ENCODE data around the gene GPC3.
"Not testable (repeated sequence)": the region's sequence is repeated elsewhere in the genome, so short reads cannot be mapped to it uniquely, and the experiment has no call there.

Gene GPC3

GRCh38 chrX:133836561-133836960 lies 148.8 kb downstream of the GPC3 start:
- no peak for DNase-seq

DNA sequence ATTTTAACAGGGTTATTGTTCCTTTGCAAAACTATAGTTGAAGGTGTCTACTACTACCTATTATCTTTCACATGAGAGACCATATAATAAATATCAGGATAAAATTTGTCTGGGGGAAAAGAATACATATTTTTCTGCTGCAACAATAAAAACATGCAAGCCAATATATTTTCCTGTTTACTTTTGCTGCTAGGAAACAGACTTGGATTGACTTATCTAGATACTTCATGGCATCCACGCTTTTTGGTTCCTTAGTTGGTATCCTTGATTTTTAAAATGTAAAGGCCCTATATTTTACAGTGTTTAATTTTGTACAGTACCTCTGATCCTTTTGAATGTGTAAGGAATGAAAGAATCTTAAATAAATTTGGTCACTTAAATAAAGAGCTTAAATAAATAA lies 150.6 kb downstream of the GPC3 start:
- no peak for DNase-seq

DNA sequence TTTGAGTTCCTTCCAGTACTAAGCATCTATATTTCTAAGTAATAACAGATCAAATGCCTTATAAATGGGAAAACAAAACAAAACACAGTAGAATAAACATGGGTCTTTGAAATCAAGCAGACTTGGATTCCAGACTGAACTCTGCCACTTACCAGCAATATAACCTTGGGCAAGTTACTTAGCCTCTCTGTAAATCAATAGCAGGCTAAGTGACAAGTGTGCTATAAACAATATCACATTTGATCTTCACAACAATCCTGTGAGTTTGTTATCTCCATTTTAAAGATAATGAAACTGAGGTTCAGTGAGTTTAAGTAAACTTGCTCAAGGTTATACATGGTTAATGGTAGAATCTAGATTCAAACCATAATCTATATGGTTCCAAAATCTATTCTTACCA lies 165.8 kb downstream of the GPC3 start:
- no peak for DNase-seq

- no peak for DNase-seq
These were observed 167.4 kb downstream of the GPC3 start for GRCh38 chrX:133818019-133818418.

GRCh38 chrX:133815496-133815895 lies 169.9 kb downstream of the GPC3 start:
- no peak for DNase-seq

DNA sequence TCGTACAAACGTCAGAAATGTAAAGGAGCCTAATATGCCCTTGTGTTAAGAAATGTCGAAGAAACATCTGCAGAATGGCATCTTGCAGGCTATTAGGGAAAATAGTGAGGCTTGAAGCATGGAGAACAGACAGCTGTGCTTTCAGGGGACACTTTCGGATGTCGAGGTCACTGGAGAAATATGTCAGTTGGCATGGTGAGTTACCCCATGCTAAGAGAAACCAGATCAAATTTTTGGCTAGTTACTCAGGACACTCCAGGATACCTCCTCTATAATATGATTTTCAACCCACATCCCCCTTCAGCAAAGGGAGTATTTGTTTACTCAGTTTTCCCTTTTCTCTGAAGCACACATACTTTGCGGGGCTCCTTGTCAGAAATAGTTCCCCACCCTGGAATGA lies 171.4 kb downstream of the GPC3 start:
- DNase-seq = peak; percentile 23

DNA sequence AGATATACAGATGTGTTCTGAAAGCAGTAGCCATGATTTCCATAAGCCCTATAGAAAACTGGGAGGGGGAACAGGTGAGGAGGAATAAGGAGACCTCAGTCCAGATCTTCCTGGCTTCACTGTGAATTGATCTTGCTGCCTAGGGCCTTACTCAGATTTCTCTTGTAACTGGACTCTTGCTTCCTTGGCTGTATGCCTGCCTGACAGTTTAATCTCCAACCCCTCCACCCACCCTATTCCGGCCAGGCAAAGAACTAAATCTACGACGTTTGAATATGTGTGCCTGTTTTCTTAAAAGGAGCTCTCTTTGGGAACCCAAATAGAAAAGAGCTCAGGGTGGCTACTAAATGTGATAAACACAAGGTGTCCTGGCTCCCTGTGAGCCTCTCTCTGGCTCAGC lies 173.0 kb downstream of the GPC3 start:
- no peak for DNase-seq

GRCh38 chrX:133810925-133811324 lies 174.5 kb downstream of the GPC3 start:
- no peak for DNase-seq

- DNase-seq = no peak
These were observed 181.3 kb downstream of the GPC3 start for GRCh38 chrX:133804072-133804471.

- DNase-seq = no peak
These were observed 189.1 kb downstream of the GPC3 start for GRCh38 chrX:133796282-133796681.

DNA sequence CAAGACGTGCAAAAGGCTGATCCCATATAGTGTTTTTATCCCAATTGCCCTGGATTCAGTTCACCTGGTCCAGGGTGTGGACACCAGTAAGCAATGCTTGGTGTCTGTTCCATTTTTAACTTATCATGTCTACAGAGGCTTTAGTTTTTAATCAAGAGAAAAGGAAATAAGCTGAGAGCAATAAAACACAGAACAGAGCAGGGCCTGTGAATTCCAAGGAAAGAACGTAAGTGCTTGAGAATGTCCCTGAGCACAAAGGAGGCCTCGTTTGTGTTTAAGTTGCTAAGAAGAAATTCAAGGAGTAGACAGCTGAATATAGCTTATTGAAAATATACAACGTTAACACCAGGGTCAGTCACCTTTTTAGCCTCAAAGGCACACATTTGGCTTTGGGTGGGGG lies 191.3 kb downstream of the GPC3 start:
- DNase-seq = peak; percentile 10

DNA sequence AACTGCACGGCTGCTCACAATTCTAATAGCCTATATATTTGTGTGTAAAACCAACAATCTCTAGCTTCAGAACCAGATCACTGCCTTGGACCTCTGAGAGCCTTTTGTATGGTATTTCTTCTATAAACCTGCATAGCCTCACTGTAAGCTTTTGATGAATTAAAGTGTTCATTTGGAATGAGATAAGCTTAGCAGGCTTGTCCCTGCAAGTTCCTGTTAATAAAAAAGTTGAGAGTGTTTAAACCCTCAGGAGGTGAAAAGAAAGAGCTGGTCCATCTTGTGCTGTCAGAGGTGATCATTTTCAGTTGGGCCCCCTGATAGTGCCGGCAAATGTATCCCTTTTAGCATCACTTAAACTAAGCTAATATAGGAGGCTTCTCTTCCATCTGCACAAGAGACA lies 191.8 kb downstream of the GPC3 start:
- DNase-seq = no peak

- peak; percentile 63 for DNase-seq
These were observed 193.0 kb downstream of the GPC3 start for GRCh38 chrX:133792198-133792953.

DNA sequence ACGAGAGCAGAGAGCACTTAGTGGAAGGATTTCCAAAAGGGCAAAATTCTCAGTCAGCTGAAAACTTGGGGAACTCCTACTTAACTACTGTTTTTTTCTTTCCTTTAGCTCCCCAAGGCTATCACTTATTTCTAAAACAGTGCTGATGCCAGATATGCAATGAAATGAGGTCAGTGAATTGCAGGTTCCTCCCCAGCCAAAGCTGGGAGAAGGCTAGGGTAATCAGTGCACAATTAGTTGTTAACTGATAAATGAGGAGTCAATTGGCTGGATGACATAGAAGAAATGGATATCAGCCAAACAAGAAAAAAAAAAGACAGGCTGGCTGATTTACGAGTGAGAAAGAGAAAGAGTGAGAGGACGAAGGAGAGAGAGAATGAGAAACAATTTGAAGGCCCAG lies 195.6 kb downstream of the GPC3 start:
- DNase-seq = no peak

DNA sequence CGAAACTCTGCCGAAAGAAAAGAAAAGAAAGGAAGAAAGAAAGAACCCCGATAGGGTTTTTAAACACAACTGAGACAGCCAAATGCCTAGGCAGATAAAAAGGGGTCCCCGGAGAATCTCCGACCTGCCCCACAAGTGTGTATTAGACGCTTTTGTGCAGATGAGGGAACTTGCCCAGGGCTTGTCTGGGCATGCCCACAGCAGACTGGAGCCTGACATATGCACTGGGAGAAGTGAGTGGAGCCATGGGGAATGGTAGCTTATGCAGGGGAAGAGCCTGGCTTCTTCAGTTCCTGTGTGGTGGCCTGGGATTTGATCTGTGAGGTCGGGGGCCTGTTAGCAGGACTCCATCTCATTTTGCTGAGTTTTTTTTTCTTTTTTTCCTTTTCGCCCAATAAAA lies 199.0 kb downstream of the GPC3 start:
- no peak for DNase-seq

GRCh38 chrX:133783274-133783673 lies 202.1 kb downstream of the GPC3 start:
- DNase-seq = no peak

DNA sequence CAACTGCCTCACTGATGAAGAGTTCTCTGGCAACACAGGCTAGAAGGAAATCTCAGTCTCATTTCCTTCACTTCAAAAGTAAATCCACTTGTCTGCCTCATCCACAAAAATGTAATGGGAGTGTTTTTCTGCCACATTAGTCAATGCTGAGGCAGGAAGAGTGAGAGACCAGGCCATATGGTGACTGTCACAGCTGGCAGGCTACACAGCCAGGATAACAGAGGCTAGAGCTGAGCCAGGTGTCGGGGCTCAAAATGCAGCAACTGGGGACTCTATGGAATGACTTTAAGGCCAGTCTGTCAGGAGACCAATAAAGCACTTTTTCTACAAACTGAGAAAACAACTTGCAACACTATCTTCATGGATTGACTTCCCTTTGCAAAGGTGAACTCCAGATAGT lies 204.2 kb downstream of the GPC3 start:
- no peak for DNase-seq

DNA sequence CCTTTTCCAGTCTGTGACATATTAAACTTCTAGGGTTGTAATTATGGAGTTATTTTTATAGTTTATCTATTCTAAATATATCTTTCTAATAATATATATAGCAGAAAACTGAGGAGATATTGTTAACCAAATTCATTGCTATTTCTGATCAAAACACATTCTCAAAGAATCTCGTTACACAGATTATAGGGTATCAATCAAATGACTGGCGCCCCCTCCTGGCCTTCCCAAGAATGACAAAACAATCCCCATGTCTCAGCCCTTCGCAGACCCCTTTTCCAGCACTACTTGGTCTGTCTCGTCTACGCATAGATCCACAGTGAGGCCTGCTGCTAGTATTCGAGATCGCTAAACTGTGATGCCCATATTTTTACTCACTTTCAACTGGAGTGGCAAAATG lies 209.3 kb downstream of the GPC3 start:
- no peak for DNase-seq

DNA sequence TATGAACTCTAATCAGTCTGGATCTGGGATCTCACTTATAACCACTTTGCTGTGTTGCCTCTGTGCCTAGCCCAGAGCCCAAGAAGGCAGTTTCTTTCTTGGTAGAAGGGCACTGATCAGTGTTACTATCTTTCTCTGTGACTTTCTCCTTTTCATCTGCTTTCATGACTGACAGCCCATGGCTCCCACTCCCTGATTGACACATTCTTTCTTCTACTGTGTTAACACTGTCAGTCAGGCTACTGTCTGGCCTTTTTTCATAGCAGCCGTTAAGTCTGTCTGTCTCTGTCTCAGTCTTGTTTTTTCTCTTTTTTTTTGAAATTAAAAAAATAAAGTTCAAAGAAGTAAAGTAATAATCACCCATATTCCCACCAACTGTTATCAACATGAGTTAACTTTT lies 210.6 kb downstream of the GPC3 start:
- DNase-seq = no peak

- no peak for DNase-seq
These were observed 214.2 kb downstream of the GPC3 start for GRCh38 chrX:133771086-133771646.

DNA sequence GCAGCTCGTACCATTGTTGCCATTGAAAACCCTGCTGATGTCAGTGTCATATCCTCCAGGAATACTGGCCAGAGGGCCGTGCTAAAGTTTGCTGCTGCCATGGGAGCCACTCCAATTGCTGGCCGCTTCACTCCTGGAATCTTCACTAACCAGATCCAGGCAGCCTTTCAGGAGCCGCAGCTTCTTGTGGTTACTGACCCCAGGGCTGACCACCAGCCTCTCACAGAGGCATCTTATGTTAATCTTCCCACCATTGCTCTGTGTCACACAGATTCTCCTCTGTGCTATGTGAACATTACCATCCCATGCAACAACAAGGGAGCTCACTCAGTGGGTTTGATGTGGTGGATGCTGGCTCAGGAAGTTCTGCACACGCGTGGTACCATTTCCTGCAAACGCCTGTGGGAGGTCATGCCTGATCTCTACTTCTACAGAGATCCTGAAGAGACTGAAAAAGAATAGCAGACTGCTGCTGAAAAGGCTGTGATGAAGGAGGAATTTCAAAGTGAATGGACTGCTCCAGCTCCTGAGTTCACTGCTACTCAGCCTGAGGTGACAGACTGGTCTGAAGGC lies 222.3 kb downstream of the GPC3 start:
- DNase-seq = not testable (repeated sequence)

DNA sequence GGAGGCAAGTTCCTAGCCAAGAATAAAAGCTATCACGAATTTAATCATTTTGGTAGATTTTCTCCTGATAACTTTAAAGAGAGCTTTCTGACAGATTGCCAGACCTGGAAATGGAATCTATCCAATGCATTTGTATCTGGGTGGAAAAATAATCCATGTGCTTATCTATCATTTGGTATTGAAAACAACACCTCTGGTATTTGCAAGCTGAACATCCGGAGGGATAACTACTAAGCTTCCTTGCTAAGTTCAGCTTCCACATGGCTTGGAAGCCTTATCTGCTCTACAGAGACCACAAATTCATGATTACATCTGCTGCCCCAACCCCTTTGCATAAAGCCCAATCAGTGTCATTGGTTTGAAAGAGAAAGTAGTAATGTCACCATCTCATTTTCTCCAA lies 230.7 kb downstream of the GPC3 start:
- no peak for DNase-seq

GRCh38 chrX:133749951-133750350 lies 235.4 kb downstream of the GPC3 start:
- DNase-seq = no peak

GRCh38 chrX:133749370-133749769 lies 236.0 kb downstream of the GPC3 start:
- no peak for DNase-seq

- no peak for DNase-seq
These were observed 238.2 kb downstream of the GPC3 start for GRCh38 chrX:133747196-133747595.
